Type B pancreatic cell (in vitro differentiated cells): ENCODE data around the gene SLC2A5. TPM values are rescaled to one million over a fixed set of nuclear protein-coding genes. Genes with fewer than 3 reads are reported as not detected.

ENCODE experiments used
- DNase-seq: peaks from one replicate; pipeline ENCODE4 v3.0.0; 2021; ENCODE audit warnings: mixed read lengths; ENCODE audit not compliant: unreplicated experiment; ENCODE audit errors: extremely low spot score
- H3K27ac Mint-ChIP-seq: 2 replicates; pipeline ENCODE4 v1.8.0; 2021; ENCODE audit warnings: mild to moderate bottlenecking, mixed read lengths
- H3K27me3 Mint-ChIP-seq: 2 replicates; pipeline ENCODE4 v1.8.0; 2021; ENCODE audit warnings: mixed read lengths
- H3K36me3 Mint-ChIP-seq: 2 replicates; pipeline ENCODE4 v1.8.0; 2021; ENCODE audit warnings: mixed read lengths
- H3K4me1 Mint-ChIP-seq: one replicate; pipeline ENCODE4 v1.8.0; 2021; ENCODE audit warnings: mixed read lengths; ENCODE audit not compliant: unreplicated experiment
- H3K4me3 Mint-ChIP-seq: 2 replicates; pipeline ENCODE4 v1.8.0; 2021; ENCODE audit warnings: mild to moderate bottlenecking, mixed read lengths
- H3K9me3 Mint-ChIP-seq: 2 replicates; pipeline ENCODE4 v1.8.0; 2021; ENCODE audit warnings: mixed read lengths
- total RNA-seq: library from RNA; stranded (reverse); gene quantifications from 2 replicates; pipeline ENCODE4 v1.2.1, GENCODE V29; 2021; ENCODE audit warnings: low replicate concordance
- TF ChIP-seq, protein P1 (sequence below): fragments of 200-600 bp; sonication (generic); conservative IDR thresholded peaks from 2 replicates; pipeline ENCODE4 v1.5.0; 2021; ENCODE audit warnings: antibody characterized with exemption, mild to moderate bottlenecking

SLC2A5 gene
- total RNA-seq, 1 donor from 2014 or later, result 2.7 TPM

DNA sequence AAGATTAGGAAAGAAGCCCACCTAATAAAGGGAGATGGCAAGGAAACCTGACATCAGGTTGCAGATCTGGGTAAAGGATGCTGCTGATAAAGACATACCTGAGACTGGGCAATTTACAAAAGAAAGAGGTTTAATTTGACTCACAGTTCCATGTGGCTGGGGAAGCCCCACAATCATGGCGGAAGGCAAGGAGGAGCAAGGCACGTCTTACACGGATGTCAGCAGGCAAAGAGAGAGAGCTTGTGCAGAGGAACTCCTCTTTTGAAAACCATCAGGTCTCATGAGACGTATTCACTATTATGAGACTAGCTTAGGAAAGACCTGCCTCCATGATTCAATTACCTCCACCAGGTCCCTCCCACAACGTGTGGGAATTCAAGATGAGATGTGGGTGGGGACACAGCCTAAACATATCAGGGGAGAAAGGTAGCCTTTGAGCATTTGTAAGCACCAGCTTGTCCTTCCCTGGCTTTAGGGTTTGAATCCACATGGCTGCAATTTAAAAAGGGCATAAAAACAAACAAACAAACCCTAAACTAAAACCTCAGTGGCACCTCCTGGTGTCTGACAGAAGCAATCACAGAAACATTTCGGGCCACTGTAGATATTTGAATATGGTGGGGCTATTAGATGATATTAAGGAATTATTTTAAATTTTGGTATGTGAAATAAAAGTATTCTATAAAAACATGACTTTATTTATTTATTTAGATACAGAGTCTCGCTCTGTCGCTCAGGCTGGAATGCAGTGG is 76.3 kb downstream of the SLC2A5 start:
- no peak overlapping the region for H3K4me3 Mint-ChIP-seq
- no peak for DNase-seq
- H3K27me3 Mint-ChIP-seq, result no peaks in the 10 kb centered on the region
- TF ChIP-seq, protein P1, sequence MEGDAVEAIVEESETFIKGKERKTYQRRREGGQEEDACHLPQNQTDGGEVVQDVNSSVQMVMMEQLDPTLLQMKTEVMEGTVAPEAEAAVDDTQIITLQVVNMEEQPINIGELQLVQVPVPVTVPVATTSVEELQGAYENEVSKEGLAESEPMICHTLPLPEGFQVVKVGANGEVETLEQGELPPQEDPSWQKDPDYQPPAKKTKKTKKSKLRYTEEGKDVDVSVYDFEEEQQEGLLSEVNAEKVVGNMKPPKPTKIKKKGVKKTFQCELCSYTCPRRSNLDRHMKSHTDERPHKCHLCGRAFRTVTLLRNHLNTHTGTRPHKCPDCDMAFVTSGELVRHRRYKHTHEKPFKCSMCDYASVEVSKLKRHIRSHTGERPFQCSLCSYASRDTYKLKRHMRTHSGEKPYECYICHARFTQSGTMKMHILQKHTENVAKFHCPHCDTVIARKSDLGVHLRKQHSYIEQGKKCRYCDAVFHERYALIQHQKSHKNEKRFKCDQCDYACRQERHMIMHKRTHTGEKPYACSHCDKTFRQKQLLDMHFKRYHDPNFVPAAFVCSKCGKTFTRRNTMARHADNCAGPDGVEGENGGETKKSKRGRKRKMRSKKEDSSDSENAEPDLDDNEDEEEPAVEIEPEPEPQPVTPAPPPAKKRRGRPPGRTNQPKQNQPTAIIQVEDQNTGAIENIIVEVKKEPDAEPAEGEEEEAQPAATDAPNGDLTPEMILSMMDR, result peak; percentile 50
- H3K27ac Mint-ChIP-seq, result no peak overlapping the region
- no peaks in the 10 kb centered on the region for H3K4me1 Mint-ChIP-seq
- no peaks in the 10 kb centered on the region for H3K36me3 Mint-ChIP-seq
- no peaks in the 10 kb centered on the region for H3K9me3 Mint-ChIP-seq

DNA sequence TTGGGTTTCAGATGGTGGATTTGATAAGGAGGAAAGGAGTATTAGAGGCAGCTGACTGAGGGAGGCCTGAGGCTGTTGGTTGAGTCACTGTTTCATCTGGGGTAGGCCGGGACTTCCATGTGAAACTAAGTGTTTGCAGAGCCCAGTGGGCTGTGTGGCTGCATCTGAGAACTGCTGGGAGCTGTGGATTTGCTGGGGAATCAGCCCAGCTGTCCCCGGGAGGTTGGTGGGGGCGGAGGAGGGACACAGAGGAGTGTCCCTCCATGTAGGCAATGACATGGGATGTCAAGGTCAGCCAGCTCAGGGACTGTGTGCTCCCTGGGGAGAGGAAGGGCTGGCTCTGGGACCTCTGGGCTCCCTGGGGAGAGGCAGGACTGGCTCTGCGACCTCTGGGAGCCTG is 79.6 kb downstream of the SLC2A5 start:
- Mint-ChIP-seq H3K27ac (no peak overlapping the region), H3K4me3 (no peak overlapping the region), H3K9me3 (no peaks in the 10 kb centered on the region), H3K4me1 (no peaks in the 10 kb centered on the region), H3K27me3 (no peaks in the 10 kb centered on the region), H3K36me3 (no peaks in the 10 kb centered on the region)
- TF ChIP-seq, protein P1, result no peak
- DNase-seq, result no peak

DNA sequence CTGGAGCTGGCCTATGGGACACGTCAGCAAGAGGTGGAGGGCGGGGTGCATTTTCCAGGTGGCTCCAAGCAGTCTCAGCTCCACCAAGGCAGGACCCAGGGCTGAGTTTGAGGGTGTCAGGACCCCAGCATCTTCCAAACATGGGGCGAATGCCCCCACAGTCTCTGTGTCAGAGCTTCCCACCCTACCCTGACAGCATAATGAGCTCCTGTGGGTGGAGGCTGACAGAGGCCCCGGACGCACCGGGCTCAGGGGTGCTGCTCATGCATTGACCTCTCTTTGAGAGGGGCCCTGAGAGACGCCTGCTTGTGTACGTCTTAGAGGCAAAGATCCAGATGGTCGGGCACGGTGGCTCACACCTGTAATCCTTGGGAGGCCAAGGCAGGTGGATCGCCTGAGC is 80.4 kb downstream of the SLC2A5 start:
- TF ChIP-seq, protein P1, result no peak
- Mint-ChIP-seq H3K4me1 (no peaks in the 10 kb centered on the region), H3K9me3 (no peaks in the 10 kb centered on the region), H3K4me3 (no peak overlapping the region), H3K27me3 (no peaks in the 10 kb centered on the region), H3K36me3 (no peaks in the 10 kb centered on the region), H3K27ac (no peak overlapping the region)
- no peak for DNase-seq

DNA sequence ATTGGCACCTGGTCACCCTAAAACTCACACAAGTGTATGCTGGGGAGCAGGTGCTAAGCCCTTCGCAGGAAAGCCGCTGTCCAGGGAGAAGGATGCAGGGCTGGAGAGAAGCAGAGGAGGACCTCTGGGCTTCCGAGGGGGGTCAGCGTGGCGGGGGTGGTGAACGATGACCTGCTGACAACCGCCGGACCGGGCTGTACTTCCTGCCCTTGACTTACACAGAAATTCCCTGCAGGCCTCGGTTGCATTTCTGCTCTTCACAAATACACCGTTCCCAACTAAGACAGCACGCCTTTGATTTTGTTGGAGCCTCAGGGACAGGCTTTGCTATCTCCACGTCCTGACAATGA is 80.8 kb downstream of the SLC2A5 start:
- TF ChIP-seq, protein P1, result no peak
- no peaks in the 10 kb centered on the region for H3K27me3 Mint-ChIP-seq
- DNase-seq, result no peak
- no peaks in the 10 kb centered on the region for H3K36me3 Mint-ChIP-seq
- H3K9me3 Mint-ChIP-seq, result no peaks in the 10 kb centered on the region
- H3K27ac Mint-ChIP-seq, result no peak overlapping the region
- no peaks in the 10 kb centered on the region for H3K4me1 Mint-ChIP-seq
- H3K4me3 Mint-ChIP-seq, result no peak overlapping the region

DNA sequence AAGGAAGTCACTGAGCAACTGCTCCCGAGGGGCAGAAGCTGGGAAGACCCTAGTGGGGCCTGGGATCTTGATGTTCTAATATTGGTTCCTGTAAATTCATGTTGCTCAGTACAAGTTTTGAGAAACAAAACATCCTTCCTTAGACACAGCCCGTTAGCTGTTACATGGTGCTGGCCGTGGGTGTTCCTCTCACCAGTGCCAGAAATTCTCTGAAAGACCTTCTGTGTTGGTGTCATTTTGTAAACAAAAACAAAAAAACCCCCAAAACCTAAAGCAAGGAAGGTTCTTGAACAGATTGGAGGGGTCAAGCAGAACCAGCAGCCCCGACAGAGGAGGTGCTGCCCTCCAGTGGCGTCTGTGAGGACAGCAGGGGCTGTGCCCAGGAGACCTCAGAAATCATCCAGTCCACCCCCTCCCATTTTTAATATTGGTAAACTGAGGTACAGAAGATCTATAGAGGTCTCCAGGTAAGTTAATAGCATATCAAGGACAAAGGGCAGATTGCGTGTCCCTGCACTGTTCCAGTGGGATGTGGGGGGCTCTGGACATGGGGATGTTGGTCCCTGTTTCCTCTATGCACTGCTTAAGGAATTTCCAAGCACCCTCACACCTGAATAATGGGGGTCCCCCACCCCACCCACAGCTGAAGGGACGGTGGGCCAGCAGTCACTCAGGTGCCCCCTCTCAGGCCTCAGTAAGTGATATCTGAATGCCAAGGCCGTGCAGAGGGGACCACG is 81.4 kb downstream of the SLC2A5 start:
- Mint-ChIP-seq H3K27ac (no peak overlapping the region), H3K36me3 (no peaks in the 10 kb centered on the region), H3K4me3 (no peak overlapping the region), H3K27me3 (no peaks in the 10 kb centered on the region), H3K9me3 (no peaks in the 10 kb centered on the region), H3K4me1 (no peaks in the 10 kb centered on the region)
- TF ChIP-seq, protein P1, result peak; percentile 99
- DNase-seq, result no peak
